Inflammatory macrophage (primary cell): ENCODE measurements around the gene MRPL47.
"Not testable (repeated sequence)": the region's sequence is repeated elsewhere in the genome, so short reads cannot be mapped to it uniquely, and the experiment has no call there.

Experiments used
- DNase-seq, 2 donors: peaks; one replicate each; pipeline ENCODE4 v3.0.0-alpha.2; 2020 to 2022
- total RNA-seq, 18 experiments: gene quantifications; one replicate each; lab custom pipeline; 2026; ENCODE audit warnings: mixed read lengths in 6 of 18, inconsistent platforms in 2 of 18; lab: John Stamatoyannopoulos, UW

Gene MRPL47
- 19.9 to 60.9 (median 39.5) reads per million in 18 experiments for total RNA-seq

GRCh38 chr3:179604321-179605078, at the start of gene MRPL47, which contains the start of gene NDUFB5:
TSS of gene MRPL47 (minus strand) at chr3:179604638. CDS start at chr3:179604624, 14 bp downstream.
TSS of gene NDUFB5 (plus strand) at chr3:179604794. CDS start at chr3:179604816, 22 bp downstream.
- peak; percentile 98 for DNase-seq

- peak; percentile 64 to 69 for DNase-seq
These were observed 48.8 kb upstream of the MRPL47 start for GRCh38 chr3:179653096-179653797.

DNA sequence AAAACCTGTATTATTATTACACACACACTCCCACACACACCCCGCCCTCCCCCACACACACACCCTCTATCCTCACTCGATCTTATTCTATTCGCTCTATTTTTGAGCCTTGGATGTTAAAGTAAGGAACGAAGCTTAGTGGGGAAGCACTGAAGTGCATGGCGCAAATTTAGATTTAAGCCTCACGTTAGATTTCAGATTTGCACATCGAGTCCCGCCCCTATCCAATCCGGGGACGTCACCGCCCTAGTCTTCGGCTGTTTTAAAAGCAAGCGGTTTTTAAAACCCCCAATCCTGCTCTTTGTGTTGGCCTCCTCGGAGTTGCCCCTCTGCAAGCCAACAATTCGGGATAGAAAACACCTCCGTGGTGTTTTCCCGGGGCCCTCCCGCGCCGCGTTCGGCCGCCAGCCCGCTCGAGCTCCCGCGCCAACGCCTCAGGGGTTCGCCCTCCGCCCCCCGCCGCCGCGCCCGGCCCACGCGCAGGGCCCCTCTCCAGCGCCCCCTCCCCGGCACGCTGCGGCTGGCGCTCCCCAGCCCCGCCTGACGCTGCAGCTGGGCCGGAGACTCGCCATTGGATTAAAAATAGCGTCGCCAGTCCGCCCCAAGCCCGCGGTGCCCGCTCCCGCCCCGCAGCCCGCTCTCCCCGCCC, 48.1 kb upstream of the MRPL47 start, which contains the start of gene USP13:
Gene USP13 (plus strand): TSS at position 594 of the 649 bp plus-strand sequence. CDS start 186 bp downstream, outside the sequence.
- DNase-seq: peak; percentile 50 to 54

DNA sequence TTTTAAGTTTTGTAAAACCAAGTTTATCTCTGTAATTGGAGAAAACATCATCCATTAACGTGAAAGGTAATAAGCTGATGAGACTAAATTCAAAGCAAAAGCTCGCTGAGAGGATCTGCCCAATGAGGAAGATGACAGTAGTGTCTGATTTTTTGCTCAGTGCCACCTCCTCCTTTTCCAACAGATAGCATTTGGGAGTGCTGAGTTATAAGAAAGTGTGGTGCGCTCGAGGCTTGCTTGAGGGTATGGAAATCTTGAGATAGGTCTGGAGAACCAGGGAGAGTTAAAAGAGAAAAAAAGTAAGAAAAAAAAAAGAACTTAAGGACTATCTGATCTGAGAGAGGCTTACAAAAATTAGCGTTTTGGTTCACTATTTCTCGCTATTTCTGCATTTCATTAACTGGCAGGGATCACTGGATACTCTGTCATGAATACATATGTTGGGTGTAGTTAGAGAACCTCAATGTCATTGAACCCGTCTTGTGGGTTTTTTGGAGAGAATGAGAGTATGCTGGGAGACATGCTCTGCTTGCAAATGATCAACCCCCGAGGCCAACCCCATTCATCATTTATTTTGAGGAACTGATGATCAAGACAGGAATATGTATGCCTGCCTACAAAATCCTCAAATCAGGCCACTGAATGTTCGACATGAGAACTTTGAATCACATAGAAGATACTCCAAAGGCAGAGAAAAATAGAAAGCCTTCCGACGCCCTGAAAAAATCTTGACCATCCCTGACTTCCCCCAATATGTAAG, 47.4 kb upstream of the MRPL47 start:
- no peak for DNase-seq

DNA sequence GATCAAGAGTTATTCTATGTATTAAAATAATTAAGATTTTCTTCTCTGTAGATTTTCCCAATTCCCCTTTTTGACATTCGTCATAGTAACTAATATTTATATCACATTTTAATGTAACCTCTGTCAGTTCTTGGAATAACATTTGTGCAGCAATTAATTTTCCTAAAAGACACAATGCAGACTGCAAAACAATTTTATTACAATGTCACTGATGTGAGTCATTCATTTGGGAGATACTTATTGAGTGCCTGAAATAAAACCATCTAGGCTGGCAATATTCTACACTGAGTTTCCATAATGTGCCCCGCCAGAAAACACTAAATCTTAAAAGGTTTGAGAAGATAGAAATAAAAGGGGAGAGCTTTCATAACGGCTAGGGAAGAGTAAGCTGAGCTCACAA, 41.7 kb upstream of the MRPL47 start:
- DNase-seq: no peak

- not testable (repeated sequence) for DNase-seq
These were observed 39.4 kb upstream of the MRPL47 start for GRCh38 chr3:179643837-179644236.

DNA sequence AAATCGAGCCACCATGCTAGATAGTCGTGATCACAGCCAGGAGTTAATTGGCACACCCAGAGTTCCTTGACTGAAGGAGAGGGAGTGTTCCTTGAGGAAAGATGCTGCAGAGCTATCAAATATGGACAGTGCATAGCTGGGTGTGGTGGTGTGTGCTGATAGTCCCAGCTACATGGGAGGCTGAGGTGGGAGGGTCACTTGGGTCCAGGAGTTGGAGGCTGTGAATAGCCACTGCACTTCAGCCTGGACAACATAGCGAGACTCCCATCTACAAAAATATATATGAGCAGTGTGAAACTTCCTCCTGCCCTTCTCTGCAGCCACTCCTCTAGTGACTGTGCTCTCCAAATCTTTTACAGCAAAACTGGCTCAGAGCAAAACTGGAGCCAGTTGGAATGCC, 38.4 kb upstream of the MRPL47 start:
- DNase-seq: no peak

DNA sequence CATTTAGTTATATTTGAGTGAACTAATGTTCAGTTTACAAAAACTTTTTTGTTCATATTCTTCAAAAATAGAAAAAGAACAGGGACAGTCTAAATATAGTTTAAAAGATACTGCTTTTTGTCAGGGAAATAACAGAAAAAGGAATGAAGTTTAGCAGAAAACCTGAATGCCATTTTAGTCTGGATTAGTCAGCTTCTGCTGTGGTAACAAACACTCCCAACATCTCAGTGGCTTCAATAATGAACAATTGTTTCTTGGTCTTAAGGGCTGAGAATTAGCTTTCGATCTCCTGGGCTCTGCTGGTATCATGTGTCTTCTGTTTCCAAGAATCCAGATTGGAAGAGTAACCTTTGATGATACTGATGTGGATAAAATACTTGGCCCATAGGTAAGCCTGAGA, 36.0 kb upstream of the MRPL47 start:
- no peak for DNase-seq

DNA sequence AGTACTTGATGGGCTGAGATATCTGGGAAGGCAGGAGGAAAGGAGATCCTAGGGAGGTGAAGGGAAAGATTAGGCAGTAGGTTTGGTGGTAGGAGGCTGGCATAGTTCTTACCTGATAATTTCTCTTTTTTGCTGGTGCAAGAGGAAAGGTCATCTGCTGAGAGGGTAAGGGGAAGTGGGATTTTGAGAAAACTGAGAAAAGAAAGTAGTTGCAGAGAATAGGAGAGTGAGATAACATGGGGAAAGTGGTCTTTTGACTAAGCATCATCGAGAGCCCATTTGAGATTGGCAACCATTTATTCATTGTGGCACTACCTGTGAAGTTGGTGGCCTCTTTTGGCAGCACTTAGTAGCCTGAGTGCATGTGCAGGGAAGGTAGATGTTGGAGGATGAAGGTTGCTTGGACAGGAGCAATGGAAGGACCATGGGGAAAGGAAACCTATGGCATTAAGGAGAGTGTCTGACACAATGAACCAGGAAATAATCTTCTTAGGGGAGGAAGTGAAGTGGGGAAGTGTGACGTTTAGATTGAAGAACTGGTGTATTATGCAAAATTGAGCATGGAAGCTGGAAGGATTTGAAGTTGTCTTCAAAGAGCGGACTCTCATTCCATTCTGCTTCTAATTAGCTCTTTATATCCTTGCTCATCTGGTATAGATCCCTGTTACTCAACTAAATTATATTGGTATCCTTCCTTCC, 26.5 kb upstream of the MRPL47 start:
- DNase-seq: no peak

DNA sequence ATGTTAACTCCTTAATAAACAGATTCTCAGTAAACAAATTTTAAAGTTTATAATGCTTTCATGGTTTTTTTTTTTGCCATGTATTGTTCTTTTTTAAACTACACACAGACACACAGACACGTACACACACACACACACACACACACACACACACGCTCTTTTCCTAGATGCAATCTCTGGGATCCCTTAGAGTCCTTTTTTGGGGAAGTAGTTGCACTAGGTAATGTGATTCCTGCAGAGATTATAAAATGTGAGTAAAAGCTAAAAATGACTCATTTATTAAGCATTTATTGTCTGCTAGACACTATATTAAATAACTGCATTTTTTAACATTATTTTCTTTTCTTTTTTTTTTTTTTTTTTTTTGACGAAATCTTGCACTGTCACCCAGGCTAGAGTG, 20.0 kb upstream of the MRPL47 start:
- no peak for DNase-seq

DNA sequence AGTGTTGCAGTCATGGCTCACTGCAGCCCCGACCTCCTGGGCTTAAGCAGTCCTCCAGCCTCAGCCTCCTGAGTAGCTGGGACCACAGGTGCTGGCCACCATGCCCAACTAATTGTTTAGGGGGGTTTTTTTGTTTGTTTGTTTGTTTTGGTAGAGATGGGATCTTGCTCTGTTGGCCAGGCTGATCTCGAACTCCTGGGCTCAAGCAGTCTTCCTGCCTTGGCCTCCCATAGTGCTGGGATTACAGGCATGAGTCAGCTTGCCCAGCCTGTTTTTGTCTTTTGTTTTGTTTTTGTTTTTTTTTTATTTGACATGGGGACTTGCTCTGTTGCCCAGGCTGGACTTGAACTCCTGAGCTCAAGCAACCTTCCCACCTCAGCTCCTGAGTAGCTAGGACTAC, 17.6 kb upstream of the MRPL47 start:
- no peak for DNase-seq

DNA sequence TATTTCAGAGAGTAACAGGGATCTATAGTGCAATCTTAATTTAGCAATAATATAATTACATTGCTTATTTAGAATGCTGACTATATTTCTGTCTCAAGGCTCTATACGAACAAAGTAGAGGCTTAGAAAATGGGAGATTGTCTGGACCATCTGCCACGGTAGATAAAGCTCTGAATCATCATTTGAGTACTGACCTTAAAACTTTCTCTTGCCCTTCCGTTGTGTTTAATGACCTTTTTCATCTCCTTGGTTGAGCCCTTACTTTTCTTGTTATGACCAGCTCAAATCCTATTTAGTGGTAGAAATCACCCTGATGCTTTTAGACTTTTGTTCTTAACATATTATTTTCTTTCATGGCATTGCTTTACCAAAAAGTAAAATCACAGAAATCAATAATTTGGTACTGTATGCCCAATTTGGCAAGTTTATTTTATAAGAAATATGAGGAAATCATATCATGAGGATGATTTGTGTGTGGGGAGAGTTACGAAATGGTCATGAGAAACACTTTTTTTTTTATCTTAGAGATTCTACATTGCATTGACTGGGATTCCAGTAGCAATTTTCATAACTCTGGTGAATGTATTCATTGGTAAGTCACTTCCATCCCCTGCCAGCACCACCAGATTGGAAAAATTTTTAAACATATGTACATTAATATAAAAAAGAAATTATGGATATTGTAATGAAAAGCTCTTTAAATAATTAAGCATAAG, 11.2 kb upstream of the MRPL47 start:
- DNase-seq: peak; percentile 14 to 48

DNA sequence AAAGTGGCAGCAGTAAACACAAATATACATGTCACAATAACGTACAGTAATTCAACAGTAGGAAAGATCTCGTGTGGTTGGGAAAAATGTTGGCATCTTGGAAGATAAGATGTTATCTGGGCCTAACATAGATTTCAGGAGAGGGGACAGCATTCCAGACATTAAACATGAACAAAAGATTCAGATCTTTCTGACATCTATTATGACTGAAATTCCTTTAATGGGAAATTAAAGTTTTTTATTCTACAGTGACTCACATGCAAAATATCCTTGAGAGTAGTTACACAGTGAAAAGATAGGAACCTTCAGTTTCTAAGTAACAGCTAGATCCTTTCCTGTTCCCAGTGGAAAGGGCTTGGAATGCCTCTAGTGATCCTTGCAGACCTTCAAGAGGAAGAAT, 9.4 kb upstream of the MRPL47 start:
- no peak for DNase-seq

DNA sequence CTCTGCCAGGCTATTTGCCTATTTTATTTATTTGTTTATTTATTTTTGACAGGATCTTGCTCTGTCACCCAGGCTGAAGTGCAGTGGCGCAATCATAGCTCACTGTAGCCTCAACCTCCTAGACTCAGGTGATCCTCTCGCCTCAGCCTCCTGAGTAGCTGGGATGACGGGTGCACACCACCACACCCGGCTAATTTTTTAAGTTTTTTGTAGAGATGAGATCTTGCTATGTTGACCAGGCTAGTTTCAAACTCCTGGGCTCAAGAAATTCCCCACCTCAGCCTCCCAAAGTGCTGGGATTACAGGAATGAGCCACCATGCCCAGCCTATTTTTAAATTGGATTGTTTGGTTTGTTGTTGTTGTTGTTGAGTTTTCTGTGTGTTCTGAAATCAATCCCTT, 5.6 kb upstream of the MRPL47 start:
- no peak for DNase-seq

DNA sequence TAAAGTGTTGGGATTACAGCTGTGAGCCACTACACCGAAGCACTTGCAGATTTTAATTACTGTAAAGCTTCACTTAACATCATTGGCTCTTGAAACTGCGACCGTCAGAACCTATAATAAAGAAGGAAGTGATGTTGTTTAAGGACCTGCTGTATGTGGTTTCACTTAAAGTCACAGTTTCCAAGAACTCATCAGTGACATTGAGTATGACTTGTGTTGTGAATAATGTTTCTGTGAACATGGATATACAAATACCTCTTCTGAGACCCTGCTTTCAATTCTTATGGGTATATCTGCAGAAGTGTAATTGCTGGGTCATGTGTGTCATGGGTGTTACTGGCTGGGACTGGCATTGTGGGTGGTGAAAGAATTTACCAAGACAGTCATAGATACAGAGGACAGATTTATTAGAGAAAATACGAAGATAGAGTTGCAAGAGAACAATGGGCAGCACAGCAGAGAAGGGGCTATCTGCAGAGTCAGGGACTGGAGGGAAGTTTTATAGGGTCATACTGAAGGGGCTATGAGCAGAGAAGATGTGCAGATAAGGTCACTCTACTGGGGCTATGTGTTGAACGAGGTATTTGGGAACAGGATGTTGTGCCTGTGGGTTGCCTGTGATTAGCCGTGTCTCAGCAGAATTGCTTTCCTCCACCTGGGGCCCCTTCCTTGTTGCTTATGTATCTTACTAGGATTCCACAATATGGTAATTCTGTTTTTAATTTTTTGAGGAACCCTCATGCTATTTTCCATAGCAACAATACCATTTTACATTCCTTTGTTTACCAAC, 4.7 kb upstream of the MRPL47 start:
- peak; percentile 8 to 45 for DNase-seq

DNA sequence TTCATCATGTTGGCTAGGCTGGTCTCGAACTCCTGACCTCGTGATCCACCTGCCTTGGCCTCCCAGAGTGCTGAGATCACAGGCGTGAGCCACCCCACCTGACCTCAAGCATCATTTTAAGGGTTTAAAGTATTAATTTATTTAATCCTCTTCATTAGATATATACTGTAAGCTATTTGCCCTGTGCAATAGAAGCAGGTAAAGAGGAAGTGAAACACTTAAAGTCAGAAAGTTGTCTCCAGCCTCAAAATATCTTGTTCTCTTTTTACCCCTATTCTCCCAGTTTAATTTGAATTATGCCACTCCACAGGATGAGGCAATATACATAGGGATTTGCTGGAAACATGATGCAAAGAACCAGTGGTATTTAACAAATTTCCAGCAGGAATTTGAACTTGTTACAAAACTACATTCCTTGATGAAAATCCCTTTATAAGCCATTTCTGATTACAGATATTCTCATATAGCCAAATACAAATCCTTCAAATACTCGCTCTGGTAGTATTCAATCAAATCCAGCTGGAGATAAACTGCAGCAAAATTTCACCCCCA, 2.2 kb upstream of the MRPL47 start:
- peak in 1 of 2 donors; percentile 11 for DNase-seq

DNA sequence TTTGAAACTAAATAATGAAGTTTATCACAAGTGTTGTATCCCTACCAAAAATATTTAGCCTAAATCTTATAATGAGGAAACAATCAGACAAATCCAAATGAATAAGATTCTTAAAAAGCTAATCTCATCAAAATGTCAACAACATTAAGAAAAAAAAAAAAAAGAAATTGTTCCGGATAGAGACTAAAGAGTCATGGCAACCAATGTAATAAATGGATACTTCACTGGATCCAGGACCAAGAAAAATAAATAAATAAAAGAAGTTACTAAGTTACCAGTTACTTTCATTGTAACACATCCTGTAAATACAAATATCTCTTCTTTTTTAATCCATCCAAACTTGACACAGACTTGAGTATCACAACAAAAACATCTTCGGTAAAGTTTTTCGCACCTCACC, 607 bp downstream of the MRPL47 start:
- DNase-seq: no peak

- DNase-seq: peak; percentile 53 to 62
These were observed 1.1 kb downstream of the MRPL47 start for GRCh38 chr3:179603321-179603720.

DNA sequence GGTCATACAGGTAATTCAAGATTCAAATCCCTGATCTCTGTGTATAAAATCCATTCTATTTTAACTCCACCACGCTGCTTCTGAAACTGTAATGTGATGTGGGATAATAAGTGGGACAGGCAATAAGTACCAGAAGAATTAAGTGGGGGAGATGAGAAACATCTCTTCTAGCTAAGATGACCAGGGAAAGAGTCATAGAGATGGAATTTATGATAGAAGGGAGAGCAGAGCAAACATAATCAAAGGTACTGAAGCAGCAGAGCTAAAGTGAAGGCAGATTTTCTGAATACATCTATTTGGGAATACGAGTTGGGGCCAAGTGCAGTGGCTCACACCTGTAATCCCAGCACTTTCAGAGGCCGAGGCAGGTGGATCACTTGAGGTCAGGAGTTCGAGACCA, 4.9 kb downstream of the MRPL47 start:
- DNase-seq: no peak

DNA sequence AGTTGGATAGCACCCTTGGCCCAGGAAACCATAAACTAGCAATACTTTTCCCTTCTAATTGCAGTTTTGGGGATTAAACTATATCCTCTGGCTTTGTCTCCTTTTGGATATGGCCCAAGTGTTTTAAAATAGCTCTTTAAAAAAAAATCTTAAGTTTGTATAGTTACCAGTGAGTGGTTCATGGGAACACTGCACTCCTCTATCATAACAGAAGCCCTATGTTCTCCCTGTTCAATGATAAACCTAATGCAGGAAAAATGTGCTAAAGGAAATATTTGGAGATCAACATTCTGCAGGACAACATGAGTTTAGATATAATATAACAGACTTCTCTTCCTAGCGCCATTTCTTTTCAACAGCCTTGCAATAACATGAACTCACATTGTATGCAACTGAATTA, 13.1 kb downstream of the MRPL47 start:
- no peak for DNase-seq
